Nephron progenitor cell (in vitro differentiated cells): ENCODE measurements around the gene FBF1.
"Not testable (repeated sequence)": the region's sequence is repeated elsewhere in the genome, so short reads cannot be mapped to it uniquely, and the experiment has no call there.

ENCODE experiments used
- DNase-seq: peaks from one replicate; pipeline ENCODE4 v3.0.0; 2021
- H3K27ac Mint-ChIP-seq: 2 replicates; pipeline ENCODE4 v1.8.0; 2021; ENCODE audit warnings: mild to moderate bottlenecking, moderate library complexity, mixed read lengths
- H3K27me3 Mint-ChIP-seq: 2 replicates; pipeline ENCODE4 v1.8.0; 2021; ENCODE audit warnings: mild to moderate bottlenecking, low read depth, mixed read lengths; ENCODE audit not compliant: poor library complexity
- H3K36me3 Mint-ChIP-seq: 2 replicates; pipeline ENCODE4 v1.8.0; 2021; ENCODE audit warnings: low read depth, mixed read lengths
- H3K4me1 Mint-ChIP-seq: 2 replicates; pipeline ENCODE4 v1.8.0; 2021; ENCODE audit warnings: mixed read lengths
- H3K4me3 Mint-ChIP-seq: 2 replicates; pipeline ENCODE4 v1.8.0; 2021; ENCODE audit warnings: mild to moderate bottlenecking, moderate library complexity, mixed read lengths
- H3K9me3 Mint-ChIP-seq: 2 replicates; pipeline ENCODE4 v1.8.0; 2021; ENCODE audit warnings: mild to moderate bottlenecking, moderate library complexity, mixed read lengths
- CTCF ChIP-seq: fragments of 200-600 bp; sonication (generic); IDR thresholded peaks from 2 replicates; pipeline ENCODE4 v1.5.0; 2021; ENCODE audit warnings: antibody characterized with exemption

Gene FBF1

GRCh38 chr17:75970626-75971025 is 29.8 kb upstream of the FBF1 start:
- peaks cover 63% of the 10 kb centered on the region for H3K36me3 Mint-ChIP-seq

GRCh38 chr17:75970011-75970523 is 29.2 kb upstream of the FBF1 start:
- Mint-ChIP-seq H3K36me3 (peaks cover 66% of the 10 kb centered on the region), H3K4me3 (no peak overlapping the region), H3K4me1 (no peaks in the 10 kb centered on the region), H3K9me3 (no peaks in the 10 kb centered on the region), H3K27ac (no peak overlapping the region), H3K27me3 (no peaks in the 10 kb centered on the region)
- TF ChIP-seq CTCF, result no peak
- no peak for DNase-seq

More at GRCh38 chr17:75970626-75971025, 29.8 kb upstream of the FBF1 start:
- no peak overlapping the region for H3K4me3 Mint-ChIP-seq
- TF ChIP-seq CTCF, result no peak
- H3K27me3 Mint-ChIP-seq, result no peaks in the 10 kb centered on the region
- H3K4me1 Mint-ChIP-seq, result peaks cover 2% of the 10 kb centered on the region
- no peak overlapping the region for H3K27ac Mint-ChIP-seq
- H3K9me3 Mint-ChIP-seq, result no peaks in the 10 kb centered on the region
- DNase-seq, result no peak

GRCh38 chr17:75969044-75969443 is 28.2 kb upstream of the FBF1 start:
- not testable (repeated sequence) for H3K4me3 Mint-ChIP-seq, H3K27ac Mint-ChIP-seq, H3K27me3 Mint-ChIP-seq, DNase-seq, H3K9me3 Mint-ChIP-seq, H3K4me1 Mint-ChIP-seq
- H3K36me3 Mint-ChIP-seq, result peaks cover 70% of the 10 kb centered on the region

GRCh38 chr17:75965468-75965867 is 24.6 kb upstream of the FBF1 start:
- peaks cover 51% of the 10 kb centered on the region for H3K36me3 Mint-ChIP-seq
- H3K27me3 Mint-ChIP-seq, result no peaks in the 10 kb centered on the region
- no peak for DNase-seq
- TF ChIP-seq CTCF, result no peak
- H3K9me3 Mint-ChIP-seq, result peaks cover 4% of the 10 kb centered on the region
- H3K4me3 Mint-ChIP-seq, result no peak overlapping the region
- H3K27ac Mint-ChIP-seq, result no peak overlapping the region
- H3K4me1 Mint-ChIP-seq, result no peaks in the 10 kb centered on the region

GRCh38 chr17:75959839-75960511 is 19.1 kb upstream of the FBF1 start:
- Mint-ChIP-seq H3K36me3 (peaks cover 36% of the 10 kb centered on the region), H3K27me3 (peaks cover 2% of the 10 kb centered on the region), H3K4me3 (no peak overlapping the region), H3K9me3 (peaks cover 4% of the 10 kb centered on the region), H3K27ac (no peak overlapping the region), H3K4me1 (no peaks in the 10 kb centered on the region)
- TF ChIP-seq CTCF, result no peak
- no peak for DNase-seq

- DNase-seq, result no peak
- Mint-ChIP-seq H3K27ac (no peak overlapping the region), H3K27me3 (peaks cover 2% of the 10 kb centered on the region), H3K9me3 (no peaks in the 10 kb centered on the region), H3K36me3 (peaks cover 32% of the 10 kb centered on the region), H3K4me1 (no peaks in the 10 kb centered on the region), H3K4me3 (no peak overlapping the region)
- no peak for TF ChIP-seq CTCF
Measured at GRCh38 chr17:75959051-75959838, 18.4 kb upstream of the FBF1 start.
